Body of pancreas (tissue), 4 donors: ENCODE measurements around the gene ZNF235. TPM values are rescaled to one million over a fixed set of nuclear protein-coding genes. Genes with fewer than 3 reads are reported as not detected.
"Not testable (repeated sequence)": the region's sequence is repeated elsewhere in the genome, so short reads cannot be mapped to it uniquely, and the experiment has no call there.

ENCODE experiments used
- ATAC-seq: fragments of 150-250 bp; one replicate; pipeline ENCODE4 v1.9.1; 2016
- DNase-seq, 4 donors: peaks; one replicate each; pipeline ENCODE4 v3.0.0-alpha.2; 2019
- H3K27ac ChIP-seq, 4 donors: fragments of 200-600 bp; sonication (generic); 1 replicate in 3 of 4; 2 replicates in 1 of 4; pipeline versions ENCODE4 v1.5.1 to v1.6.1; 2016 to 2019; ENCODE audit warnings: mild to moderate bottlenecking in 1 of 4, mixed read lengths in 1 of 4, moderate library complexity in 1 of 4
- H3K27me3 ChIP-seq, 2 donors: fragments of 200-600 bp; sonication (generic); one replicate each; pipeline ENCODE4 v1.6.0; 2016; ENCODE audit warnings: mild to moderate bottlenecking in 1 of 2
- H3K36me3 ChIP-seq, 2 donors: fragments of 200-600 bp; sonication (generic); replicated peaks in 1 of 2; 2 replicates each; pipeline ENCODE4 v1.5.1; 2016; ENCODE audit warnings: low read depth in 2 of 2; ENCODE audit not compliant: insufficient read depth in 1 of 2
- H3K4me1 ChIP-seq: fragments of 200-600 bp; sonication (generic); one replicate; pipeline ENCODE4 v1.6.0; 2016
- H3K4me3 ChIP-seq, 2 donors: fragments of 200-600 bp; sonication (generic); 1 replicate in 1 of 2; 2 replicates in 1 of 2; pipeline ENCODE4 v1.5.1; 2016 to 2019
- H3K9me3 ChIP-seq, 3 donors: fragments of 200-600 bp; sonication (generic); 1 replicate in 2 of 3; 2 replicates in 1 of 3; pipeline ENCODE4 v1.5.1; 2016
- CTCF ChIP-seq, 7 experiments: fragments of 450-650 bp in 4 of 7; fragments of 200-600 bp in 3 of 7; sonication (generic) in 3 of 7; IDR thresholded peaks; one replicate each; pipeline ENCODE4 v1.5.1; 2016 to 2019; ENCODE audit warnings: antibody characterized with exemption in 7 of 7
- POLR2A ChIP-seq, 3 donors: fragments of 450-650 bp; IDR thresholded peaks; one replicate each; pipeline ENCODE4 v1.6.1; 2016; ENCODE audit warnings: antibody characterized with exemption in 3 of 3, mild to moderate bottlenecking in 2 of 3
- WGBS, 2 donors: methylation state at CpG; one replicate each; pipeline ENCODE4 v1.1.5; 2017; 5-methylcytosine and 5-hydroxymethylcytosine counted together
- intact Hi-C: fragments of 100-400 bp; cut with DNase I; formaldehyde crosslinking; loops from one replicate; pipeline ENCODE4 v1.15.1; 2023
- total RNA-seq, 2 donors: library from RNA; depleted of rRNA; stranded (reverse); fragments of >200 nt; gene quantifications; one replicate each; pipeline ENCODE4 v1.1.0, GENCODE V29; 2016

ZNF235 gene
- total RNA-seq, 2 donors from 2014 or later, result 2.6 to 4.4 TPM

- 89 to 94% methylated on average over 2 of the region's 2 CpGs for WGBS, 2 donors
- Histone ChIP-seq H3K9me3 (peaks cover 0 to 26% (median 0%) of the 10 kb centered on the region in 3 donors), H3K36me3 (no peaks in the 10 kb centered on the region), H3K27me3 (no peaks in the 10 kb centered on the region), H3K4me3 (no peak overlapping the region), H3K4me1 (no peaks in the 10 kb centered on the region), H3K27ac (no peak overlapping the region)
- intact Hi-C loops, result no loop called here
- ATAC-seq, result no peak
- no peak for TF ChIP-seq POLR2A (IDR thresholded peaks at IDR 0.05)
- TF ChIP-seq CTCF (IDR thresholded peaks at IDR 0.05), result no peak
- no peak for DNase-seq
Measured at GRCh38 chr19:44258835-44259413, 45.9 kb downstream of the ZNF235 start.

- Histone ChIP-seq H3K36me3 (no peaks in the 10 kb centered on the region), H3K9me3 (peaks cover 0 to 30% (median 0%) of the 10 kb centered on the region in 3 donors), H3K27ac (no peak overlapping the region), H3K27me3 (no peaks in the 10 kb centered on the region), H3K4me3 (no peak overlapping the region), H3K4me1 (no peaks in the 10 kb centered on the region)
- intact Hi-C loops, result no loop called here
- TF ChIP-seq POLR2A (IDR thresholded peaks at IDR 0.05) (no peak), CTCF (IDR thresholded peaks at IDR 0.05) (no peak)
- DNase-seq (no peak), ATAC-seq (no peak)
- WGBS, 2 donors, result 88 to 91% methylated on average over 1 of the region's 1 CpG
Measured at GRCh38 chr19:44258136-44258535, 46.7 kb downstream of the ZNF235 start.

- Histone ChIP-seq H3K36me3 (no peaks in the 10 kb centered on the region), H3K9me3 (peaks cover 0 to 52% (median 0%) of the 10 kb centered on the region in 3 donors), H3K4me3 (no peak overlapping the region), H3K27me3 (no peaks in the 10 kb centered on the region), H3K27ac (no peak overlapping the region), H3K4me1 (no peaks in the 10 kb centered on the region)
- intact Hi-C loops, result no loop called here
- no peak for TF ChIP-seq POLR2A (IDR thresholded peaks at IDR 0.05)
- no peak for TF ChIP-seq CTCF (IDR thresholded peaks at IDR 0.05)
- ATAC-seq (no peak), DNase-seq (no peak)
Measured at GRCh38 chr19:44255705-44256411, 49.0 kb downstream of the ZNF235 start.

- no peak overlapping the region for H3K27ac ChIP-seq
- intact Hi-C loops, result no loop called here
- no peaks in the 10 kb centered on the region for H3K4me1 ChIP-seq
- no peak for TF ChIP-seq CTCF (IDR thresholded peaks at IDR 0.05)
- no peak for TF ChIP-seq POLR2A (IDR thresholded peaks at IDR 0.05)
- no peak overlapping the region for H3K4me3 ChIP-seq
- no peaks in the 10 kb centered on the region for H3K27me3 ChIP-seq
- H3K9me3 ChIP-seq, result peaks cover 0 to 61% (median 3%) of the 10 kb centered on the region in 3 donors
- WGBS, 2 donors, result 93 to 96% methylated on average over 2 of the region's 2 CpGs
- DNase-seq (no peak), ATAC-seq (no peak)
- H3K36me3 ChIP-seq, result no peaks in the 10 kb centered on the region
Measured at GRCh38 chr19:44254496-44254895, 50.3 kb downstream of the ZNF235 start.

- peaks cover 0 to 69% (median 6%) of the 10 kb centered on the region in 3 donors for H3K9me3 ChIP-seq
- H3K27me3 ChIP-seq, H3K36me3 ChIP-seq, H3K27ac ChIP-seq, H3K4me3 ChIP-seq, intact Hi-C loops, H3K4me1 ChIP-seq, ATAC-seq, DNase-seq: not testable (repeated sequence)
- 85 to 91% methylated on average over 2 of the region's 2 CpGs for WGBS, 2 donors
Measured at GRCh38 chr19:44253392-44253791, 51.4 kb downstream of the ZNF235 start.

- H3K27ac ChIP-seq, H3K36me3 ChIP-seq, H3K27me3 ChIP-seq, H3K4me3 ChIP-seq, intact Hi-C loops, ATAC-seq, DNase-seq, H3K4me1 ChIP-seq: not testable (repeated sequence)
- WGBS, 2 donors, result 91 to 98% methylated on average over 2 of the region's 2 CpGs
- peaks cover 0 to 69% (median 6%) of the 10 kb centered on the region in 3 donors for H3K9me3 ChIP-seq
Measured at GRCh38 chr19:44252332-44252731, 52.5 kb downstream of the ZNF235 start.
